IMR-90 (cell line): ENCODE data around the gene MLH1.

Experiments used
- BHLHE40 ChIP-seq: fragments of 150-350 bp; IDR thresholded peaks from 2 replicates; pipeline ENCODE4 v1.6.1; 2016; ENCODE audit warnings: mild to moderate bottlenecking, low read depth, low read length
- CEBPB ChIP-seq: IDR thresholded peaks from 2 replicates; pipeline ENCODE4 v1.6.1; 2012; ENCODE audit warnings: low read depth, low read length, improper control_type of control experiment
- ELK1 ChIP-seq: fragments of 150-350 bp; IDR thresholded peaks from 2 replicates; pipeline ENCODE4 v1.6.1; 2016; ENCODE audit warnings: low read depth, mild to moderate bottlenecking, low read length, moderate library complexity, borderline replicate concordance
- MAFK ChIP-seq: IDR thresholded peaks from 2 replicates; pipeline ENCODE4 v1.6.1; 2012; ENCODE audit warnings: low read depth, low read length, improper control_type of control experiment
- MAZ ChIP-seq: IDR thresholded peaks from 2 replicates; pipeline ENCODE4 v1.6.1; 2012; ENCODE audit warnings: low read depth, mild to moderate bottlenecking, low read length, improper control_type of control experiment, moderate library complexity, borderline replicate concordance
- MXI1 ChIP-seq: IDR thresholded peaks from 2 replicates; pipeline ENCODE4 v1.6.1; 2012; ENCODE audit warnings: low read depth, mild to moderate bottlenecking, low read length, moderate library complexity, borderline replicate concordance
- NFE2L2 ChIP-seq: fragments of 150-350 bp; IDR thresholded peaks from 2 replicates; pipeline ENCODE4 v1.6.1; 2016; ENCODE audit warnings: low read depth, mild to moderate bottlenecking, low read length
- POLR2A ChIP-seq: IDR thresholded peaks from 2 replicates; pipeline ENCODE4 v1.6.1; 2012; ENCODE audit warnings: mild to moderate bottlenecking, low read depth, low read length
- RAD21 ChIP-seq: IDR thresholded peaks from 2 replicates; pipeline ENCODE4 v1.6.1; 2012; ENCODE audit warnings: low read length, improper control_type of control experiment
- RCOR1 ChIP-seq: IDR thresholded peaks from 2 replicates; pipeline ENCODE4 v1.6.1; 2012; ENCODE audit warnings: mild to moderate bottlenecking, low read length, improper control_type of control experiment; ENCODE audit not compliant: insufficient replicate concordance
- RFX5 ChIP-seq: IDR thresholded peaks from 2 replicates; pipeline ENCODE4 v1.8.0; 2012; ENCODE audit warnings: low read depth, mild to moderate bottlenecking, low read length, moderate library complexity
- SMC3 ChIP-seq: fragments of 150-350 bp; IDR thresholded peaks from 2 replicates; pipeline ENCODE4 v1.6.1; 2016; ENCODE audit warnings: low read depth, mild to moderate bottlenecking, antibody characterized with exemption, low read length, moderate library complexity
- TF ChIP-seq, protein P1 (sequence below): conservative IDR thresholded peaks from 2 replicates; pipeline ENCODE4 v1.5.1; 2012; ENCODE audit warnings: mild to moderate bottlenecking, low read depth, low read length, improper control_type of control experiment
- TF ChIP-seq, protein P2 (sequence below): fragments of 150-350 bp; IDR thresholded peaks from 2 replicates; pipeline ENCODE4 v1.6.1; 2017; ENCODE audit warnings: mild to moderate bottlenecking, antibody characterized with exemption, low read length, low read depth

DNA sequence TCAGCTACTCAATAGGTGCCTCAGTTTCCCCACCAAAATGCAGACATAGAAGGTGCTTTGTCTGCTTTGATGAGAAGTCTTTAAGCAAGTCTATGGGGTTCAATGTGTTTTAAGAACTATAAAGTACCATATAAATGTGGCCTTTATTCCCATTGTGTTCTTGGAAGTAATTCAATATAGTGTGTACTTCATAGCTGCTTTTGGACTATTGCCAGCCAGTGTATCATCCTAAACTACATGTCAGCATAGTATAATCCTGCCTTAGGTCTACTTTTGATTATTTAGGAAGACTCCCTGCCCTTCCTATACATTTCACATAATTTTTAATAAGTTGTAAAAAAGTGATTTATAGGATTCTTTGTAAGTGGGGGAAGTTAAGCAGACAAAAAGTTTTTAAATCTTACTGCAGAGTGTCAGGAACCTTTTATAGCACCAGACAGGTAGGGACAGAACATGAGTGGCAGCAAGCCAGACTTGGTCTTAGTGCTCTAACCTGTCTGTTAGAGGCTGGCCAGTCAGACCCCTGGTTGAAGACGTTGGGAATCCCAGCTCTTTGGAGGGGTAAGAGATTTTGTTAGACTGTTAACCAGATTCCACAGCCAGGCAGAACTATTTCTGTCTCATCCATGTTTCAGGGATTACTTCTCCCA lies 48.4 kb downstream of the MLH1 start:
- TF ChIP-seq RFX5 (no peak), BHLHE40 (no peak), RAD21 (no peak), SMC3 (no peak), MAFK (no peak), MXI1 (no peak), POLR2A (no peak), CEBPB (no peak), MAZ (no peak), ELK1 (no peak), RCOR1 (no peak), NFE2L2 (no peak)
- TF ChIP-seq, protein P1, sequence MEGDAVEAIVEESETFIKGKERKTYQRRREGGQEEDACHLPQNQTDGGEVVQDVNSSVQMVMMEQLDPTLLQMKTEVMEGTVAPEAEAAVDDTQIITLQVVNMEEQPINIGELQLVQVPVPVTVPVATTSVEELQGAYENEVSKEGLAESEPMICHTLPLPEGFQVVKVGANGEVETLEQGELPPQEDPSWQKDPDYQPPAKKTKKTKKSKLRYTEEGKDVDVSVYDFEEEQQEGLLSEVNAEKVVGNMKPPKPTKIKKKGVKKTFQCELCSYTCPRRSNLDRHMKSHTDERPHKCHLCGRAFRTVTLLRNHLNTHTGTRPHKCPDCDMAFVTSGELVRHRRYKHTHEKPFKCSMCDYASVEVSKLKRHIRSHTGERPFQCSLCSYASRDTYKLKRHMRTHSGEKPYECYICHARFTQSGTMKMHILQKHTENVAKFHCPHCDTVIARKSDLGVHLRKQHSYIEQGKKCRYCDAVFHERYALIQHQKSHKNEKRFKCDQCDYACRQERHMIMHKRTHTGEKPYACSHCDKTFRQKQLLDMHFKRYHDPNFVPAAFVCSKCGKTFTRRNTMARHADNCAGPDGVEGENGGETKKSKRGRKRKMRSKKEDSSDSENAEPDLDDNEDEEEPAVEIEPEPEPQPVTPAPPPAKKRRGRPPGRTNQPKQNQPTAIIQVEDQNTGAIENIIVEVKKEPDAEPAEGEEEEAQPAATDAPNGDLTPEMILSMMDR: no peak
- TF ChIP-seq, protein P2, sequence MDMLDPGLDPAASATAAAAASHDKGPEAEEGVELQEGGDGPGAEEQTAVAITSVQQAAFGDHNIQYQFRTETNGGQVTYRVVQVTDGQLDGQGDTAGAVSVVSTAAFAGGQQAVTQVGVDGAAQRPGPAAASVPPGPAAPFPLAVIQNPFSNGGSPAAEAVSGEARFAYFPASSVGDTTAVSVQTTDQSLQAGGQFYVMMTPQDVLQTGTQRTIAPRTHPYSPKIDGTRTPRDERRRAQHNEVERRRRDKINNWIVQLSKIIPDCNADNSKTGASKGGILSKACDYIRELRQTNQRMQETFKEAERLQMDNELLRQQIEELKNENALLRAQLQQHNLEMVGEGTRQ: no peak
